NCI-H2107 treated with DMSO at 0.1 percent for 48 hours (cell line): ENCODE measurements around the gene NSUN3.

Experiments
- DNase-seq: peaks from one replicate; lab custom pipeline; 2025; ENCODE audit not compliant: unreplicated experiment; lab: John Stamatoyannopoulos, UW

The NSUN3 gene

DNA sequence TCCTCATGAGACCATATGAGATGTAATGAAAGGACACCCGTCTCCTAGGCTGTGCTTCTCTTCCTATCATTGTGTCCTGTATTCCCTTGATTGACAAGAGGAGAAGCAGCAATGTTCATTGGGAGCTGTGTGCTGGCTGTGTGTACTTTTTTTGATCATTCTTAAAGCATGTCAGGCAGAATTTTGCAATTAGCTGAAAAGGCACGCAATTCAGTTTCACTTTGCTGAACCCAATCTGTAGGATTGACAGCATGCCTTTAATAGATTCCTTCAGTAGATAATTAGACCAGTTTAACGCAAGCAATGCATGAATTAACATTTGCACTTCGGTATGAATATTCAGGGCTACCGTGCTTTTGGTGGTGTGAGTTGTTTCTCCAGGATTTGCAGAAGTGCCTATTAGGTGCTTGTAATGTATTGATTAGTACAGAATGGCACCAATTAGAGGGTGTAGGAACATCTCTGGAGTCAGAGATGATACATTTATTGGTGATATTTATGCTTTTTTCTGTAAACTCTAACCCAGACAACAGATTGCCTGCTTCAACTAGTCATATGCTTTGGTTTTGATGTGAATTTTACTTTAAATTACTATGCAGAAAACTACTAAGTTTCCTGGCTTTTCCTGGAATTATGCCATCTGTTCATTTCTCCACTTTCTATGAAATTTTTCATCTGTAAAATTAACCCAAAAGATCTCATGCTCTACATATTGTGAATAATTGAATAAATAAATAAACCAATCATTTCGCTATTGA is 114.3 kb downstream of the NSUN3 start:
- no peak for DNase-seq
